ENCODE data around the gene UTF1.
"Not testable (repeated sequence)": the region's sequence is repeated elsewhere in the genome, so short reads cannot be mapped to it uniquely, and the experiment has no call there.

UTF1 gene

GRCh38 chr10:133210398-133211140 lies 19.4 kb upstream of the UTF1 start:
- DNase-seq: no peak

GRCh38 chr10:133211141-133211830 lies 18.7 kb upstream of the UTF1 start:
- no peak for DNase-seq

- DNase-seq: no peak
Observed at GRCh38 chr10:133211959-133212852, 17.8 kb upstream of the UTF1 start.

- no peak for DNase-seq
Observed at GRCh38 chr10:133212853-133213494, 17.0 kb upstream of the UTF1 start.

GRCh38 chr10:133213641-133214467 lies 16.2 kb upstream of the UTF1 start:
- no peak for DNase-seq

- DNase-seq: no peak
Observed at GRCh38 chr10:133214468-133215410, 15.3 kb upstream of the UTF1 start.

GRCh38 chr10:133215586-133215985 lies 14.4 kb upstream of the UTF1 start:
- no peak for DNase-seq

GRCh38 chr10:133216776-133217175 lies 13.2 kb upstream of the UTF1 start:
- DNase-seq: no peak

- DNase-seq: no peak
Observed at GRCh38 chr10:133217800-133218589, 12.0 kb upstream of the UTF1 start.

GRCh38 chr10:133218891-133219290 lies 11.1 kb upstream of the UTF1 start:
- no peak for DNase-seq

GRCh38 chr10:133219782-133220181 lies 10.2 kb upstream of the UTF1 start:
- DNase-seq: no peak

- no peak for DNase-seq
Observed at GRCh38 chr10:133221331-133221730, 8.7 kb upstream of the UTF1 start.

- not testable (repeated sequence) for DNase-seq
Observed at GRCh38 chr10:133221756-133222155, 8.3 kb upstream of the UTF1 start.

GRCh38 chr10:133224076-133224475 lies 5.9 kb upstream of the UTF1 start:
- DNase-seq: no peak

GRCh38 chr10:133224756-133225372 lies 5.2 kb upstream of the UTF1 start:
- no peak for DNase-seq

- DNase-seq: no peak
Observed at GRCh38 chr10:133225707-133226191, 4.3 kb upstream of the UTF1 start.

GRCh38 chr10:133226251-133226808 lies 3.7 kb upstream of the UTF1 start:
- DNase-seq: no peak

GRCh38 chr10:133227256-133227655 lies 2.8 kb upstream of the UTF1 start:
- no peak for DNase-seq
